A673 (cell line): Measurements from ENCODE around the gene ZNF385B.

Experiments used
- EZH2 ChIP-seq: fragments of 200-600 bp; sonication (generic); IDR thresholded peaks from 2 replicates; pipeline ENCODE4 v1.6.1; 2017; ENCODE audit warnings: borderline replicate concordance, low read depth, mild to moderate bottlenecking, mixed read lengths, antibody characterized with exemption, low read length; ENCODE audit not compliant: poor library complexity, severe bottlenecking
- TF ChIP-seq, protein P1 (sequence below): fragments of 300-800, 200-600 bp; sonication (generic); conservative IDR thresholded peaks from 2 replicates; pipeline ENCODE4 v1.5.1; 2017; ENCODE audit warnings: low read depth, mild to moderate bottlenecking, antibody characterized with exemption, low read length, moderate library complexity, mixed read lengths

DNA sequence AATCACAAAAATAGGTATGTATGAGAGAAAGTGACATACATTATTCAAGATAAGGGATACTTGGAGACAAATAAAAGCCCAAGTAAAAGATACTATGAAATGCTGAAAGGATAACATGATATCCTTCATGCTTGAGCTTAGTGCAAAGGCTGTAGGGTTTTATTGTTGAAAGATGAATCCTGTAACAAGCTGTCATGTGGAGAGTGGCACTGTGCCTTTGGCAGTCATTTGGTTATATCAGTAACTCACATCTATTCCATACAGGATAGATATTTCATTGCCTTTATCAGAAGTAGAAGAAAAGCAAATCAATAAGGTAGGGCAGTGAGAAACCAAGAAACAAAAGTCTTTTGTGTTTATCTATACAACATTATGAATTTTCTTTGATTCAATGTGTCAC, 211.0 kb downstream of the ZNF385B start:
- TF ChIP-seq, protein P1, sequence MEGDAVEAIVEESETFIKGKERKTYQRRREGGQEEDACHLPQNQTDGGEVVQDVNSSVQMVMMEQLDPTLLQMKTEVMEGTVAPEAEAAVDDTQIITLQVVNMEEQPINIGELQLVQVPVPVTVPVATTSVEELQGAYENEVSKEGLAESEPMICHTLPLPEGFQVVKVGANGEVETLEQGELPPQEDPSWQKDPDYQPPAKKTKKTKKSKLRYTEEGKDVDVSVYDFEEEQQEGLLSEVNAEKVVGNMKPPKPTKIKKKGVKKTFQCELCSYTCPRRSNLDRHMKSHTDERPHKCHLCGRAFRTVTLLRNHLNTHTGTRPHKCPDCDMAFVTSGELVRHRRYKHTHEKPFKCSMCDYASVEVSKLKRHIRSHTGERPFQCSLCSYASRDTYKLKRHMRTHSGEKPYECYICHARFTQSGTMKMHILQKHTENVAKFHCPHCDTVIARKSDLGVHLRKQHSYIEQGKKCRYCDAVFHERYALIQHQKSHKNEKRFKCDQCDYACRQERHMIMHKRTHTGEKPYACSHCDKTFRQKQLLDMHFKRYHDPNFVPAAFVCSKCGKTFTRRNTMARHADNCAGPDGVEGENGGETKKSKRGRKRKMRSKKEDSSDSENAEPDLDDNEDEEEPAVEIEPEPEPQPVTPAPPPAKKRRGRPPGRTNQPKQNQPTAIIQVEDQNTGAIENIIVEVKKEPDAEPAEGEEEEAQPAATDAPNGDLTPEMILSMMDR = no peak
- no peak for TF ChIP-seq EZH2
